NCI-H187 treated with DMSO at 0.1 percent for 48 hours (cell line): ENCODE measurements around the gene SAMD9L.
"Not testable (repeated sequence)": the region's sequence is repeated elsewhere in the genome, so short reads cannot be mapped to it uniquely, and the experiment has no call there.

Source experiments
- DNase-seq: peaks from one replicate; lab custom pipeline; 2025; lab: John Stamatoyannopoulos, UW

The SAMD9L gene

GRCh38 chr7:93146036-93146435, 2.1 kb downstream of the SAMD9L start:
- DNase-seq = no peak

- no peak for DNase-seq
These were observed 2.8 kb downstream of the SAMD9L start for GRCh38 chr7:93145354-93145753.

GRCh38 chr7:93142127-93142526, 6.1 kb downstream of the SAMD9L start:
- no peak for DNase-seq

- DNase-seq = no peak
These were observed 7.5 kb downstream of the SAMD9L start for GRCh38 chr7:93140582-93141191.

- no peak for DNase-seq
These were observed 9.6 kb downstream of the SAMD9L start for GRCh38 chr7:93138576-93138975.

- no peak for DNase-seq
These were observed 15.2 kb downstream of the SAMD9L start for GRCh38 chr7:93133005-93133404.

GRCh38 chr7:93132216-93132615, 16.0 kb downstream of the SAMD9L start:
- DNase-seq = no peak

- DNase-seq = not testable (repeated sequence)
These were observed 21.2 kb downstream of the SAMD9L start for GRCh38 chr7:93126954-93127353.

- not testable (repeated sequence) for DNase-seq
These were observed 24.7 kb downstream of the SAMD9L start for GRCh38 chr7:93123532-93123931.

- DNase-seq = no peak
These were observed 27.3 kb downstream of the SAMD9L start for GRCh38 chr7:93120592-93121549.

- DNase-seq = no peak
These were observed 28.8 kb downstream of the SAMD9L start for GRCh38 chr7:93119191-93119905.

- peak; percentile 71 for DNase-seq
These were observed 30.2 kb downstream of the SAMD9L start, which contains the start of gene SAMD9 for GRCh38 chr7:93117852-93118530. Gene SAMD9 (minus strand): TSS chr7:93117979. CDS start chr7:93106097, 11,882 bp downstream.

- no peak for DNase-seq
These were observed 30.9 kb downstream of the SAMD9L start for GRCh38 chr7:93117327-93117726.

- no peak for DNase-seq
These were observed 32.4 kb downstream of the SAMD9L start for GRCh38 chr7:93115796-93116195.

- no peak for DNase-seq
These were observed 40.2 kb downstream of the SAMD9L start for GRCh38 chr7:93108003-93108402.

- DNase-seq = no peak
These were observed 50.8 kb downstream of the SAMD9L start for GRCh38 chr7:93097388-93097787.

- no peak for DNase-seq
These were observed 55.3 kb downstream of the SAMD9L start for GRCh38 chr7:93092757-93093370.
